Measurements from ENCODE around the gene SNRNP200.

GRCh38 chr2:96231316-96231715 lies 74.0 kb downstream of the SNRNP200 start:
- TF ChIP-seq POLR2A (IDR thresholded peaks at IDR 0.05) = no peak
- TF ChIP-seq, protein P1, sequence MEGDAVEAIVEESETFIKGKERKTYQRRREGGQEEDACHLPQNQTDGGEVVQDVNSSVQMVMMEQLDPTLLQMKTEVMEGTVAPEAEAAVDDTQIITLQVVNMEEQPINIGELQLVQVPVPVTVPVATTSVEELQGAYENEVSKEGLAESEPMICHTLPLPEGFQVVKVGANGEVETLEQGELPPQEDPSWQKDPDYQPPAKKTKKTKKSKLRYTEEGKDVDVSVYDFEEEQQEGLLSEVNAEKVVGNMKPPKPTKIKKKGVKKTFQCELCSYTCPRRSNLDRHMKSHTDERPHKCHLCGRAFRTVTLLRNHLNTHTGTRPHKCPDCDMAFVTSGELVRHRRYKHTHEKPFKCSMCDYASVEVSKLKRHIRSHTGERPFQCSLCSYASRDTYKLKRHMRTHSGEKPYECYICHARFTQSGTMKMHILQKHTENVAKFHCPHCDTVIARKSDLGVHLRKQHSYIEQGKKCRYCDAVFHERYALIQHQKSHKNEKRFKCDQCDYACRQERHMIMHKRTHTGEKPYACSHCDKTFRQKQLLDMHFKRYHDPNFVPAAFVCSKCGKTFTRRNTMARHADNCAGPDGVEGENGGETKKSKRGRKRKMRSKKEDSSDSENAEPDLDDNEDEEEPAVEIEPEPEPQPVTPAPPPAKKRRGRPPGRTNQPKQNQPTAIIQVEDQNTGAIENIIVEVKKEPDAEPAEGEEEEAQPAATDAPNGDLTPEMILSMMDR (IDR thresholded peaks at IDR 0.05) = no peak
- no peak for TF ChIP-seq EP300 (IDR thresholded peaks at IDR 0.05; ENCODE audit: low read depth)
- no peak for TF ChIP-seq POLR2AphosphoS5 (IDR thresholded peaks at IDR 0.05)

Measured in transverse colon (tissue), 4 donors.